GM12875 (cell line): ENCODE results near the gene USP54.

Source experiments
- H3K4me3 ChIP-seq: one replicate; pipeline ENCODE4 v1.5.1; 2011; ENCODE audit warnings: low read depth, low read length, control low read depth
- TF ChIP-seq, protein P1 (sequence below): IDR thresholded peaks from 2 replicates; pipeline ENCODE4 v1.5.1; 2011; ENCODE audit warnings: low read depth, mild to moderate bottlenecking, control low read depth, inconsistent platforms, low read length, moderate library complexity, borderline replicate concordance; ENCODE audit not compliant: insufficient read depth

Gene USP54

DNA sequence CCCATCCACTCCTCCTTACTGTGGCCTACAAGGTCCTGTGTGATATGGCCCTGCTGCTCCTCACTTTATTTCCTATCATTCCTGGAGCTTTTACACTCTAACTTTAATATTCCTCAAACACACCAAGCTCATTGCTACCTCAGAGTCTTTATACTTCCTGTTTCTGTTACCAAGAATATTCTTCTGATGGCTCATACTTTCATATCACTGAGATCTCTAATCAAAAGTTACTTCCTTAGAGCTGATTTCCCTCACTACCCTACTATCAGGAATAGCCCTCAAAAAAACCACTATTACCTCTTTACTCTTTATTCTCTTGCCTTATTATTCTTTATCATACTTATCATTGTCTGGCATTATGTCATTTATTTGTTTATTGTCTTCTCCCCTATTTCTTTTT lies 89.5 kb downstream of the USP54 start:
- TF ChIP-seq, protein P1, sequence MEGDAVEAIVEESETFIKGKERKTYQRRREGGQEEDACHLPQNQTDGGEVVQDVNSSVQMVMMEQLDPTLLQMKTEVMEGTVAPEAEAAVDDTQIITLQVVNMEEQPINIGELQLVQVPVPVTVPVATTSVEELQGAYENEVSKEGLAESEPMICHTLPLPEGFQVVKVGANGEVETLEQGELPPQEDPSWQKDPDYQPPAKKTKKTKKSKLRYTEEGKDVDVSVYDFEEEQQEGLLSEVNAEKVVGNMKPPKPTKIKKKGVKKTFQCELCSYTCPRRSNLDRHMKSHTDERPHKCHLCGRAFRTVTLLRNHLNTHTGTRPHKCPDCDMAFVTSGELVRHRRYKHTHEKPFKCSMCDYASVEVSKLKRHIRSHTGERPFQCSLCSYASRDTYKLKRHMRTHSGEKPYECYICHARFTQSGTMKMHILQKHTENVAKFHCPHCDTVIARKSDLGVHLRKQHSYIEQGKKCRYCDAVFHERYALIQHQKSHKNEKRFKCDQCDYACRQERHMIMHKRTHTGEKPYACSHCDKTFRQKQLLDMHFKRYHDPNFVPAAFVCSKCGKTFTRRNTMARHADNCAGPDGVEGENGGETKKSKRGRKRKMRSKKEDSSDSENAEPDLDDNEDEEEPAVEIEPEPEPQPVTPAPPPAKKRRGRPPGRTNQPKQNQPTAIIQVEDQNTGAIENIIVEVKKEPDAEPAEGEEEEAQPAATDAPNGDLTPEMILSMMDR, result no peak

DNA sequence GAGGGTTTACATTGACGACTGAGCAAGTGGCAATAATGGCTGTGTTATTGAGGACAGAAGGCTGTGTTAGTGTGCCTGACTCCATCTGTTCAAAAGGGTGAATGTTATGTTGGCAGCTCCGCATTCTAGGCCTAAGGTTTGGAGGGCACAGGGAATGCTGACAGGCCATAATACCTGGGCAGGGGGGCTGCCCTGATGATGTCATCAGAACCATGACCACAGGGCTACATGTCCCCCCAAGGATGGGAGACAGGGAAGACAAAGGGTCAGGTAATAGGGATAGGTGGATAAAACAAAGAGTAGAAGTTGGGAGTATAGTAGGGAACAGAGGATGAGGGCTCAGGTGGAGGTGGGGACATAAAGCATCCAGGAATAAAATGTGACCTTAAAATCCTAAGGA lies 93.5 kb downstream of the USP54 start:
- H3K4me3 ChIP-seq, result no peak overlapping the region
- TF ChIP-seq, protein P1, result no peak

More for the DNA sequence above, 89.5 kb downstream of the USP54 start:
- no peak overlapping the region for H3K4me3 ChIP-seq

DNA sequence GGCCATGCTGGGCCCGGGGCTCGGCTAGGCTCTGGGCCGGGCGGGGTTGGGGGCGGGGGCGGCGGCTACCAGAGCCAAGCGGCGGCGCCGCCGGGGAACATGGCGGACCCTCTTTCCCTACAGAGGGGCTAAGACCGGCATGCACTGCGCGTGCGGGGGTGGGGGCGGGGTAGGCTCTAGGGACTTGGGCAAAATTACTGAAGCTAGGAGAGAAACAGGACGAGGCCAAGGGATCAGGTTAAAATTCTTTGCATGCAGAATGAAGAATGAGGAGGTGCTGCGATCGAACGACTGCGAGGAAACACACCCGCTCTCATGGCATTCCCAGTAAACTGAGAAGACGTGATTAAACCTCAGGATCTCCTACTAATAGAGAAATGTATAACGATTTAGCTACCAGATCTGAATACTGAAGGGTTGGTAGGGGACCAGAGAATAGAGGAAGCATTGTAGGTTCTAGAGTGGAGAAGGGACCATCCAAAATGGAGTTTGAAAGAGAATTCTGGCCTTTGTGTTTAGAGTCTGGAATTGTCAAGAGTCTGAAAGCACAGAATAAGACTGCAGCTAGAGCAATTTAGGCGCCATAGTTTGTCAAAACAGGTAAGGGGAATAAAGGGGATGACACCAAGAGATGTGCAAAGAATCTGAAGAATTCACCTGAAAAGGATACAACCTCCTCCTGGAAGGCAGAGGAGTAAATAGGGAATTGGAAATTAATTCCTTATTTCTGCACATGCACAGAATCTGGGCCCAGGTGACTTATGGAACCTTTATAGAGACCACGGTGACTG lies 95.1 kb downstream of the USP54 start, which contains the start of gene PPP3CB:
Gene PPP3CB, minus strand, starts transcription at position 141 of the 791 bp plus-strand sequence. Its CDS starts 135 bp downstream, at position 6.
- TF ChIP-seq, protein P1, result no peak
- peak within 1 kb of the TSS; percentile 91 for H3K4me3 ChIP-seq

DNA sequence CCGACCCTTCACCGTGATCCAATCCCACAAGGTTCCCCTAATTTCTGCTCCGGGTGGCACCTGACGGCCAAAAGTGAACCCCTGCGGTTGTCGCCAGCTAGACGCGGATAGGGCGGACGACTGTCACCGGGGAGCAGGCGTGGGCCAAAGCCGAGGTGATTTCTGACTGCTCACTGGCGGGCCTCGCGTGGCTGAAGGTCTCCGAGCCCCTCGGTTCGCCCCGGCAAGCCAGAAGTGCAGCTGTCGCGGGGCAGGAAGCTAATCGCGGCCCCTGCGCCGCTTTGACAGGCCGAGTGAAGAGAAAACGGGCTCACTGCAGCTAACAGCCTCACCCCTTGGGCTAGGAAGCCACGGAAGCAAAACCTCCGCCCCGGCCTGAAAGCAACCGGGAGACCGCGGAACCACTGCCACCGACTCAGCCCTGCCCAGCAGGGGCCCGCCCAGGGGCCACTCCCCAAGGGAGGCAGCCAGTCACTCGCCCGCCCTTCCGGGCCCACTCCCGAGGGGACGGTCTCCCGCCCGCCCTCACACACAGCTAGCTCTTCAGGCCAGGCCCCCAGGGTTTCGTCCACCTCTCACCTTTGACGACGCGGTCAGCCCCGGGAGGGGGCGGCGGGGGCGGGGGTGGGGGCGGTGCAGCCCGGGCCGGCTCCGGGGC lies 95.8 kb downstream of the USP54 start:
- H3K4me3 ChIP-seq, result peak overlapping the region; percentile 91
- TF ChIP-seq, protein P1, result no peak

DNA sequence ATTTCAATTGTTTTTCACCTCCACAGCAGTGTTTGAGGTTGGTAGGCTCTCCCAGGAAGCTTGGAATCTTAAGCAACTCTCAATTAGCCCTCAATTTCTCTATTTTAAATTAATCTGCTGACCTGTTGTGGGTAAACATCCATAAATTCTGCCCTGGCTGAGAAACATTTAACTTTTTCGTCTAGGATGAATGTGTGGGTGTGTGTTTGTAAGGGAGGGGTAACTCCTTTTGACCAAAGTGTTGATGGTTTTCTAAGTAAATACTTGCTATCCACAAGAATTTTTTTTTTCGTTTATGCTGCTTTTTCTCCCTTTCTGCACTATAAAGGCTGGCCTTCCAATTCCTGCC lies 96.3 kb downstream of the USP54 start:
- H3K4me3 ChIP-seq, result peak overlapping the region; percentile 91
- TF ChIP-seq, protein P1, result no peak

DNA sequence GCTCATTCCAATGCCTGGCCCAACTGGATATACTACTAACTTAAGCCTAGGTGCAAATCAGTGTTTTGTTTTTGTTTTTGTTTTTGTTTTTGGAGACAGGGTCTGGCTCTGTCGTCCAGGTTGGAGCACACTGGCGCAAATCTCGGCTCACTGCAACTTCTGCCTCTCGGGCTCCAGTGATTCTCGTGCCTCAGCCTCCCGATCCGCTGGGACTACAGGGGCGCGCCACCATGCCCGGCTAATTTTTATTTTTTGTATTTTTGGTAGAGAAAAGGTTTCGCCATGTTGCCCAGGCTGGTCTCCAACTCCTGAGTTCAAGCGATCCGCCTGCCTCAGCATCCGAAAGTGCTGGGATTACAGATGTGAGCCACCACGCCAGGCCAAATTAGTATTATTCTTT lies 96.9 kb downstream of the USP54 start:
- no peak overlapping the region for H3K4me3 ChIP-seq
- TF ChIP-seq, protein P1, result no peak

DNA sequence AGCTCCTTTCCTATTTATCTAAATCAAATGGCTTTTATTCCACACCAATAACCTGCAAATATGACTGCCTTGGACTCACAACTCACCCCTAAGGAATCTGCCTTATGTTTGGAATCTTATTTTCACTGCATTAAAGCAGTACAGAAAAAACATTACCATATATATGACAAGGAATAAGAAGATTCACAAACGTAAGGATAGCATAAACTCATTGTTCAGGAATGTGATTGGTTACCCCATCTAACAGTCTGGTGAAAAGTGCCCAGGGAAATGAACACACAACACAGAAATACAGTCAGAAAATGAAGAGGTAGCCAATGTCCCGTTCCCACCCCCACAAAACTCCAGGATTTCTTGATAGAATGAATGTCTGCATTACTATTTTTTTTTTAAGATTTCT lies 97.4 kb downstream of the USP54 start:
- H3K4me3 ChIP-seq, result no peak overlapping the region
- TF ChIP-seq, protein P1, result no peak
